HEK293 (cell line): ENCODE measurements around the gene MYBBP1A.

Experiments
- CTCF ChIP-seq: fragments of 450-650 bp; formaldehyde crosslinking; IDR thresholded peaks from 2 replicates; pipeline ENCODE4 v1.5.1; 2016; ENCODE audit warnings: missing biosample characterization, missing genetic modification characterization
- PRDM10 ChIP-seq: fragments of 450-650 bp; formaldehyde crosslinking; IDR thresholded peaks from 2 replicates; pipeline ENCODE4 v1.5.1; 2016; ENCODE audit warnings: missing biosample characterization, missing genetic modification characterization
- TCF7L2 ChIP-seq: IDR thresholded peaks from 2 replicates; pipeline ENCODE4 v1.6.1; 2011; ENCODE audit warnings: low read depth, mild to moderate bottlenecking, inconsistent platforms, low read length, moderate library complexity, borderline replicate concordance
- ZNF274 ChIP-seq, 2 experiments: fragments of 200-500 bp in 1 of 2; fragments of 450-650 bp in 1 of 2; sonication (Bioruptor generic) in 1 of 2; formaldehyde crosslinking in 1 of 2; IDR thresholded peaks; 2 replicates each; pipeline versions ENCODE4 v1.5.1 to v1.6.1; 2014 to 2016; ENCODE audit warnings: borderline replicate concordance in 1 of 2, inconsistent platforms in 1 of 2, low read length in 1 of 2, missing biosample characterization in 1 of 2, missing genetic modification characterization in 1 of 2
- ZNF350 ChIP-seq: fragments of 450-650 bp; formaldehyde crosslinking; IDR thresholded peaks from 2 replicates; pipeline ENCODE4 v1.5.0; 2017; ENCODE audit warnings: missing biosample characterization, mild to moderate bottlenecking, missing genetic modification characterization
- ZNF518A ChIP-seq: fragments of 450-650 bp; formaldehyde crosslinking; conservative IDR thresholded peaks from 2 replicates; pipeline ENCODE4 v1.5.1; 2016; ENCODE audit warnings: low read depth, missing biosample characterization, missing genetic modification characterization
- ZNF530 ChIP-seq: fragments of 450-650 bp; formaldehyde crosslinking; IDR thresholded peaks from 2 replicates; pipeline ENCODE4 v1.5.1; 2016; ENCODE audit warnings: low read depth, missing biosample characterization, missing genetic modification characterization

- no peak for TF ChIP-seq ZNF274 (IDR thresholded peaks at IDR 0.05; ENCODE audit: low read length)
- TF ChIP-seq ZNF274 (tag by site-specific recombination; IDR thresholded peaks at IDR 0.05; ENCODE audit: borderline replicate concordance), result no peak
- TF ChIP-seq ZNF518A (tag by site-specific recombination), result no peak
- TF ChIP-seq ZNF530 (tag by site-specific recombination), result no peak
- no peak for TF ChIP-seq CTCF (tag by site-specific recombination)
- no peak for TF ChIP-seq PRDM10 (tag by site-specific recombination)
- TF ChIP-seq ZNF350 (tag by site-specific recombination), result no peak
- TF ChIP-seq TCF7L2, result no peak
These were observed 39.2 kb upstream of the MYBBP1A start for GRCh38 chr17:4594406-4594805.
